Measurements from ENCODE around the gene RNU6-1. TPM values are rescaled to one million over a fixed set of nuclear protein-coding genes. Genes with fewer than 3 reads are reported as not detected.

RNU6-1 gene
- total RNA-seq, 1 experiment from 2014 or later = not detected

GRCh38 chr15:67812241-67812644 is 27.6 kb downstream of the RNU6-1 start:
- Histone ChIP-seq H3K36me3 (ENCODE audit: control insufficient read depth in 1 of 2, insufficient read depth in 2 of 2, low read length in 2 of 2) (no peaks in the 10 kb centered on the region), H3K4me3 (replicated peaks in 1 of 2; ENCODE audit: low read depth in 1 of 2, low read length in 2 of 2) (no peak overlapping the region), H4K20me1 (ENCODE audit: insufficient read depth) (no peaks in the 10 kb centered on the region), H3K9ac (ENCODE audit: low read length) (no peak overlapping the region), H3K4me1 (ENCODE audit: control insufficient read depth in 1 of 2, insufficient read depth in 2 of 2, low read length in 2 of 2) (no peaks in the 10 kb centered on the region), H3K79me2 (ENCODE audit: insufficient read depth, low read length) (no peaks in the 10 kb centered on the region), H2AFZ (ENCODE audit: low read depth, low read length, poor library complexity, severe bottlenecking) (no peak overlapping the region), H3K27me3 (ENCODE audit: insufficient read depth, low read length) (no peaks in the 10 kb centered on the region), H3K27ac (ENCODE audit: low read depth, low read length) (no peak overlapping the region), H3K4me2 (ENCODE audit: low read length) (no peak overlapping the region), H3K9me3 (ENCODE audit: control insufficient read depth in 1 of 2, insufficient read depth in 1 of 2, low read depth in 1 of 2, low read length in 2 of 2) (no peaks in the 10 kb centered on the region), H3K9me2 (ENCODE audit: insufficient read depth) (no peaks in the 10 kb centered on the region)
- intact Hi-C loops (cut with micrococcal nuclease) = no loop called here
- ChIA-PET POLR2A (no interaction called here), CTCF (no interaction called here), RAD21 (ENCODE audit: low non-redundant PET in 1 of 2, low total read pairs in 2 of 2, uncharacterized antibody in 2 of 2, unreplicated experiment in 2 of 2) (no interaction called here)
- DNase-seq (ENCODE audit: low read depth, low spot score) (no peak), ATAC-seq (no peak)
- TF ChIP-seq CEBPB (IDR thresholded peaks at IDR 0.05; ENCODE audit: low read depth) (no peak), REST (IDR thresholded peaks at IDR 0.05; ENCODE audit: low read depth) (no peak), ATF3 (IDR thresholded peaks at IDR 0.05) (no peak), SIN3A (IDR thresholded peaks at IDR 0.05; ENCODE audit: low read depth) (no peak), JUND (IDR thresholded peaks at IDR 0.05) (no peak), POLR2A (IDR thresholded peaks at IDR 0.05; ENCODE audit: borderline replicate concordance, extremely low read depth, insufficient read depth, insufficient read length) (no peak), EZH2 (IDR thresholded peaks at IDR 0.05) (no peak), CBX3 (IDR thresholded peaks at IDR 0.05; ENCODE audit: low read depth) (no peak), YY1 (IDR thresholded peaks at IDR 0.05; ENCODE audit: extremely low read depth, insufficient replicate concordance, low read depth, low read length) (no peak)
- no TSS peak for BruUV-seq (replicated peaks)

Data from HCT116 (cell line).